Measurements from ENCODE around the gene CLEC20A.

DNA sequence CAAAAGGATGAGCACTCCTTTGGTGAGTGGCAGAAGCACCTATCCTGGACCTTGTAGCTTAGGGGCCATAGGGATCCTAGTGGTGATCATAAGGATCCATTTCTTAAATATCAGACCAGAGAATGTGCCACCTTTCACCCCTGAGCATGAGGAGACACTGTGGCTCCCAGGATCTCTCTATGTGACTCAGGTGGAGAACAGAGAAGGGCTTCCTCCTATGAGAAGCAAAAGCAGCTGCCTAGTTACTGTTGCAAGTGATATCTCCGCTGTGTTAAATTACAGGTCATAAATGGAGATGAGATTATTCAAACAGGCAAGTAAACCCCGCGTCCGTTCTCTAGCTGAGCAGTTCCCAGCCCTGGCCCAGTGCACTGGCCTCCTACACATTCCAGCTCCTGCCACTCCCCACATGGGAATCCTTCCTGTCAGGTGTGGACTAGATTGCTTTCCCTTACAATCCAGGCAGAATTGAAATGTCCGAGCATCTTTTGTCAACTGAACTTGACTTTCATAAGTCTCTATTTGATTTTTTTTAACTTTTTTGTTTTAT is 26.3 kb downstream of the CLEC20A start:
- TF ChIP-seq, protein P1, sequence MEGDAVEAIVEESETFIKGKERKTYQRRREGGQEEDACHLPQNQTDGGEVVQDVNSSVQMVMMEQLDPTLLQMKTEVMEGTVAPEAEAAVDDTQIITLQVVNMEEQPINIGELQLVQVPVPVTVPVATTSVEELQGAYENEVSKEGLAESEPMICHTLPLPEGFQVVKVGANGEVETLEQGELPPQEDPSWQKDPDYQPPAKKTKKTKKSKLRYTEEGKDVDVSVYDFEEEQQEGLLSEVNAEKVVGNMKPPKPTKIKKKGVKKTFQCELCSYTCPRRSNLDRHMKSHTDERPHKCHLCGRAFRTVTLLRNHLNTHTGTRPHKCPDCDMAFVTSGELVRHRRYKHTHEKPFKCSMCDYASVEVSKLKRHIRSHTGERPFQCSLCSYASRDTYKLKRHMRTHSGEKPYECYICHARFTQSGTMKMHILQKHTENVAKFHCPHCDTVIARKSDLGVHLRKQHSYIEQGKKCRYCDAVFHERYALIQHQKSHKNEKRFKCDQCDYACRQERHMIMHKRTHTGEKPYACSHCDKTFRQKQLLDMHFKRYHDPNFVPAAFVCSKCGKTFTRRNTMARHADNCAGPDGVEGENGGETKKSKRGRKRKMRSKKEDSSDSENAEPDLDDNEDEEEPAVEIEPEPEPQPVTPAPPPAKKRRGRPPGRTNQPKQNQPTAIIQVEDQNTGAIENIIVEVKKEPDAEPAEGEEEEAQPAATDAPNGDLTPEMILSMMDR (IDR thresholded peaks at IDR 0.05): no peak
- TF ChIP-seq POLR2AphosphoS5 (IDR thresholded peaks at IDR 0.05): no peak
- no peak for TF ChIP-seq POLR2A (IDR thresholded peaks at IDR 0.05)
- TF ChIP-seq EP300 (IDR thresholded peaks at IDR 0.05): no peak
